ENCODE measurements around the gene ARPP19. TPM values are rescaled to one million over a fixed set of nuclear protein-coding genes. Genes with fewer than 3 reads are reported as not detected.

ARPP19 gene
- total RNA-seq, 1 experiment from 2014 or later: 203 TPM

DNA sequence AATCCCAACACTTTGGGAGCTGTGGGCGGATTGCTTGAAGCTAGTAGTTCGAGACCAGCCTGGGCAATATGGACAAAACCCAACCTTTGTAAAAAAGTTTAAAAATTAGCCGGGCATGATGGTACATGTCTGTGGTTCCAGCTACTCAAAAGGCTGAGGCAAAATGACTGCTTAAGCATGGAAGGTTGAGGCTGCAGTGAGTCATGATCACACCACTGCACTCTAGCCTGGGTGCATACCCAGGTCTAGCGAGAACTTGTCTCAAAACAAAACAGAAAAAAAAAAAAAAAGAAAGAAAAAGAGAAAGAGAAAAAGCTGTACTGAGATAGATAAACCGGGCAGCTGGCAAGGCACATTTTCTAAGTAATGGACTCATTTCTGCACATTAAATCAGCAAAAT lies 10.6 kb downstream of the ARPP19 start (continued):
- no peak for TF ChIP-seq ZNF281 (CRISPR knock-in tag; IDR thresholded peaks at IDR 0.05)
- no peak for TF ChIP-seq ZBTB21 (CRISPR knock-in tag; IDR thresholded peaks at IDR 0.05; ENCODE audit: borderline replicate concordance)
- TF ChIP-seq RELA (CRISPR knock-in tag; IDR thresholded peaks at IDR 0.05; ENCODE audit: borderline replicate concordance): no peak
- TF ChIP-seq ETV6 (CRISPR knock-in tag; IDR thresholded peaks at IDR 0.05): no peak
- TF ChIP-seq SMAD3 (CRISPR knock-in tag; IDR thresholded peaks at IDR 0.05; ENCODE audit: borderline replicate concordance): no peak
- no peak for TF ChIP-seq GABPB1 (CRISPR knock-in tag; IDR thresholded peaks at IDR 0.05)
- TF ChIP-seq USF2 (CRISPR knock-in tag; IDR thresholded peaks at IDR 0.05): no peak
- no peak for TF ChIP-seq SMAD4 (CRISPR knock-in tag; IDR thresholded peaks at IDR 0.05)
- TF ChIP-seq ZNF423 (CRISPR knock-in tag; IDR thresholded peaks at IDR 0.05): no peak

GRCh38 chr15:52557274-52557641 lies 11.6 kb downstream of the ARPP19 start:
- H3K27me3 Mint-ChIP-seq (ENCODE audit: low read depth): no peaks in the 10 kb centered on the region
- ChIA-PET CTCF (no interaction called here), POLR2A (no interaction called here)
- peaks cover 27% of the 10 kb centered on the region for H3K36me3 Mint-ChIP-seq
- H3K4me3 Mint-ChIP-seq: no peak overlapping the region
- DNase-seq (ENCODE audit: low spot score) (no peak), ATAC-seq (no peak)
- H3K4me1 Mint-ChIP-seq: peaks cover 24% of the 10 kb centered on the region
- no peak overlapping the region for H3K27ac Mint-ChIP-seq
- H3K9me3 Mint-ChIP-seq: no peaks in the 10 kb centered on the region
- TF ChIP-seq, protein P1, sequence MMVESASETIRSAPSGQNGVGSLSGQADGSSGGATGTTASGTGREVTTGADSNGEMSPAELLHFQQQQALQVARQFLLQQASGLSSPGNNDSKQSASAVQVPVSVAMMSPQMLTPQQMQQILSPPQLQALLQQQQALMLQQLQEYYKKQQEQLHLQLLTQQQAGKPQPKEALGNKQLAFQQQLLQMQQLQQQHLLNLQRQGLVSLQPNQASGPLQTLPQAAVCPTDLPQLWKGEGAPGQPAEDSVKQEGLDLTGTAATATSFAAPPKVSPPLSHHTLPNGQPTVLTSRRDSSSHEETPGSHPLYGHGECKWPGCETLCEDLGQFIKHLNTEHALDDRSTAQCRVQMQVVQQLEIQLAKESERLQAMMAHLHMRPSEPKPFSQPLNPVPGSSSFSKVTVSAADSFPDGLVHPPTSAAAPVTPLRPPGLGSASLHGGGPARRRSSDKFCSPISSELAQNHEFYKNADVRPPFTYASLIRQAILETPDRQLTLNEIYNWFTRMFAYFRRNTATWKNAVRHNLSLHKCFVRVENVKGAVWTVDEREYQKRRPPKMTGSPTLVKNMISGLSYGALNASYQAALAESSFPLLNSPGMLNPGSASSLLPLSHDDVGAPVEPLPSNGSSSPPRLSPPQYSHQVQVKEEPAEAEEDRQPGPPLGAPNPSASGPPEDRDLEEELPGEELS (CRISPR knock-in tag; IDR thresholded peaks at IDR 0.05): no peak
- TF ChIP-seq SMAD4 (CRISPR knock-in tag; IDR thresholded peaks at IDR 0.05) (no peak), HMGA2 (CRISPR knock-in tag; IDR thresholded peaks at IDR 0.05) (no peak), ZNF671 (CRISPR knock-in tag; IDR thresholded peaks at IDR 0.05) (no peak), E2F5 (CRISPR knock-in tag; IDR thresholded peaks at IDR 0.05) (no peak), RORB (CRISPR knock-in tag; IDR thresholded peaks at IDR 0.05) (no peak), FOXP1 (CRISPR knock-in tag; IDR thresholded peaks at IDR 0.05; ENCODE audit: borderline replicate concordance) (no peak), E2F1 (CRISPR knock-in tag; IDR thresholded peaks at IDR 0.05) (no peak), CBFB (CRISPR knock-in tag; IDR thresholded peaks at IDR 0.05; ENCODE audit: low read depth) (no peak), ZNF263 (CRISPR knock-in tag; IDR thresholded peaks at IDR 0.05; ENCODE audit: low read depth) (no peak), MLX (CRISPR knock-in tag; IDR thresholded peaks at IDR 0.05) (no peak), NFE2L1 (CRISPR knock-in tag; IDR thresholded peaks at IDR 0.05) (no peak), CTCF (IDR thresholded peaks at IDR 0.05) (no peak), ZMAT4 (CRISPR knock-in tag; IDR thresholded peaks at IDR 0.05) (no peak)
- TF ChIP-seq, protein P2, sequence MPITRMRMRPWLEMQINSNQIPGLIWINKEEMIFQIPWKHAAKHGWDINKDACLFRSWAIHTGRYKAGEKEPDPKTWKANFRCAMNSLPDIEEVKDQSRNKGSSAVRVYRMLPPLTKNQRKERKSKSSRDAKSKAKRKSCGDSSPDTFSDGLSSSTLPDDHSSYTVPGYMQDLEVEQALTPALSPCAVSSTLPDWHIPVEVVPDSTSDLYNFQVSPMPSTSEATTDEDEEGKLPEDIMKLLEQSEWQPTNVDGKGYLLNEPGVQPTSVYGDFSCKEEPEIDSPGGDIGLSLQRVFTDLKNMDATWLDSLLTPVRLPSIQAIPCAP (CRISPR knock-in tag; IDR thresholded peaks at IDR 0.05): no peak
- TF ChIP-seq, protein P3, sequence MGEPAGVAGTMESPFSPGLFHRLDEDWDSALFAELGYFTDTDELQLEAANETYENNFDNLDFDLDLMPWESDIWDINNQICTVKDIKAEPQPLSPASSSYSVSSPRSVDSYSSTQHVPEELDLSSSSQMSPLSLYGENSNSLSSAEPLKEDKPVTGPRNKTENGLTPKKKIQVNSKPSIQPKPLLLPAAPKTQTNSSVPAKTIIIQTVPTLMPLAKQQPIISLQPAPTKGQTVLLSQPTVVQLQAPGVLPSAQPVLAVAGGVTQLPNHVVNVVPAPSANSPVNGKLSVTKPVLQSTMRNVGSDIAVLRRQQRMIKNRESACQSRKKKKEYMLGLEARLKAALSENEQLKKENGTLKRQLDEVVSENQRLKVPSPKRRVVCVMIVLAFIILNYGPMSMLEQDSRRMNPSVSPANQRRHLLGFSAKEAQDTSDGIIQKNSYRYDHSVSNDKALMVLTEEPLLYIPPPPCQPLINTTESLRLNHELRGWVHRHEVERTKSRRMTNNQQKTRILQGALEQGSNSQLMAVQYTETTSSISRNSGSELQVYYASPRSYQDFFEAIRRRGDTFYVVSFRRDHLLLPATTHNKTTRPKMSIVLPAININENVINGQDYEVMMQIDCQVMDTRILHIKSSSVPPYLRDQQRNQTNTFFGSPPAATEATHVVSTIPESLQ (CRISPR knock-in tag; IDR thresholded peaks at IDR 0.05): no peak

Data from WTC11 (cell line).